Liver (tissue), 9 donors: ENCODE results near the gene IGDCC3. TPM values are rescaled to one million over a fixed set of nuclear protein-coding genes. Genes with fewer than 3 reads are reported as not detected.

Experiments
- DNase-seq: peaks from one replicate; pipeline ENCODE4 v3.0.0-alpha.2; 2017; ENCODE audit warnings: low spot score
- H3K27ac ChIP-seq, 2 donors: one replicate each; pipeline ENCODE4 v1.7.0; 2013; ENCODE audit warnings: inconsistent platforms in 2 of 2, low read length in 2 of 2, control low read depth in 1 of 2, low read depth in 1 of 2, mild to moderate bottlenecking in 1 of 2
- H3K27me3 ChIP-seq, 4 donors: one replicate each; pipeline versions ENCODE4 v1.6.1 to v1.7.0; 2013; ENCODE audit warnings: low read length in 3 of 4, inconsistent platforms in 1 of 4, mild to moderate bottlenecking in 1 of 4, moderate library complexity in 1 of 4; ENCODE audit not compliant: control insufficient read depth in 4 of 4, insufficient read depth in 4 of 4
- H3K36me3 ChIP-seq, 4 donors: one replicate each; pipeline versions ENCODE4 v1.6.1 to v1.7.0; 2013; ENCODE audit warnings: low read length in 3 of 4, mild to moderate bottlenecking in 3 of 4, low read depth in 1 of 4, moderate library complexity in 1 of 4; ENCODE audit not compliant: control insufficient read depth in 4 of 4, insufficient read depth in 3 of 4
- H3K4me1 ChIP-seq, 4 donors: one replicate each; pipeline versions ENCODE4 v1.6.1 to v1.7.0; 2013; ENCODE audit warnings: low read length in 3 of 4, mild to moderate bottlenecking in 3 of 4, moderate library complexity in 1 of 4; ENCODE audit not compliant: control insufficient read depth in 4 of 4, insufficient read depth in 4 of 4
- H3K4me3 ChIP-seq, 3 donors: one replicate each; pipeline versions ENCODE4 v1.6.1 to v1.7.0; 2013; ENCODE audit warnings: low read length in 3 of 3, control low read depth in 1 of 3, low read depth in 1 of 3, mild to moderate bottlenecking in 1 of 3
- H3K9ac ChIP-seq, 2 donors: one replicate each; pipeline ENCODE4 v1.7.0; 2013; ENCODE audit warnings: low read length in 2 of 2, mild to moderate bottlenecking in 2 of 2, moderate library complexity in 2 of 2, control low read depth in 1 of 2, low read depth in 1 of 2
- H3K9me3 ChIP-seq, 4 donors: one replicate each; pipeline versions ENCODE4 v1.6.1 to v1.7.0; 2013; ENCODE audit warnings: low read length in 3 of 4; ENCODE audit not compliant: control insufficient read depth in 4 of 4
- CTCF ChIP-seq: fragments of 150-350 bp; IDR thresholded peaks from 2 replicates; pipeline ENCODE4 v1.5.1; 2017; ENCODE audit warnings: improper control_type of control experiment, low read depth, low read length; ENCODE audit not compliant: missing input control
- EGR1 ChIP-seq, 2 donors: IDR thresholded peaks; 2 replicates each; pipeline ENCODE4 v1.6.1; 2016 to 2018; ENCODE audit warnings: antibody characterized with exemption in 2 of 2, low read depth in 2 of 2
- FOXA2 ChIP-seq: IDR thresholded peaks from 2 replicates; pipeline ENCODE4 v1.6.1; 2016; ENCODE audit warnings: antibody characterized with exemption
- GABPA ChIP-seq, 2 donors: IDR thresholded peaks in 1 of 2; conservative IDR thresholded peaks in 1 of 2; 2 replicates each; pipeline ENCODE4 v1.6.1; 2016; ENCODE audit warnings: antibody characterized with exemption in 2 of 2, mild to moderate bottlenecking in 1 of 2, moderate library complexity in 1 of 2
- HNF4A ChIP-seq, 2 donors: conservative IDR thresholded peaks; 2 replicates each; pipeline ENCODE4 v1.6.1; 2016; ENCODE audit warnings: antibody characterized with exemption in 2 of 2, mild to moderate bottlenecking in 2 of 2
- HNF4G ChIP-seq: IDR thresholded peaks from 2 replicates; pipeline ENCODE4 v1.6.1; 2016; ENCODE audit warnings: antibody characterized with exemption
- JUND ChIP-seq, 2 donors: IDR thresholded peaks; 2 replicates each; pipeline ENCODE4 v1.6.1; 2016; ENCODE audit warnings: antibody characterized with exemption in 2 of 2
- MAX ChIP-seq: IDR thresholded peaks from 2 replicates; pipeline ENCODE4 v1.6.1; 2016; ENCODE audit warnings: antibody characterized with exemption
- NR2F2 ChIP-seq: IDR thresholded peaks from 2 replicates; pipeline ENCODE4 v1.6.1; 2016; ENCODE audit warnings: antibody characterized with exemption
- RAD21 ChIP-seq, 2 donors: IDR thresholded peaks; 2 replicates each; pipeline ENCODE4 v1.6.1; 2016; ENCODE audit warnings: antibody characterized with exemption in 2 of 2, mild to moderate bottlenecking in 2 of 2
- SP1 ChIP-seq: IDR thresholded peaks from 2 replicates; pipeline ENCODE4 v1.6.1; 2018; ENCODE audit warnings: antibody characterized with exemption, mild to moderate bottlenecking
- TAF1 ChIP-seq: conservative IDR thresholded peaks from 2 replicates; pipeline ENCODE4 v1.6.1; 2016; ENCODE audit warnings: antibody characterized with exemption, mild to moderate bottlenecking
- ZBTB33 ChIP-seq: IDR thresholded peaks from 2 replicates; pipeline ENCODE4 v1.6.1; 2016; ENCODE audit warnings: antibody characterized with exemption
- WGBS: extraction: QIAGEN DNeasy Blood & Tissue Kit; methylation state at CpG from one replicate; pipeline ENCODE4 v1.1.7; 2013; 5-methylcytosine and 5-hydroxymethylcytosine counted together
- polyA plus RNA-seq, 2 donors: library from polyadenylated mRNA; stranded (reverse) in 1 of 2; unstranded in 1 of 2; fragments of 200-250 nt in 1 of 2; fragments of >200 nt in 1 of 2; fragmentation: Nextera tagmentation in 1 of 2; extraction: Ambion mirVana in 1 of 2; gene quantifications; one replicate each; pipeline versions ENCODE4 v1.2.1 to v1.2.3, GENCODE V29; 2013 to 2015
- total RNA-seq, 2 donors: library from RNA; depleted of rRNA; stranded (reverse); fragments of >200 nt; gene quantifications; one replicate each; pipeline ENCODE4 v1.2.3, GENCODE V29; 2014
- donor health status: healthy.
- donor health status: healthy.
- donor health status: healthy.
- donor health status: healthy.
- donor health status: healthy.

IGDCC3 gene
- total and polyA plus RNA-seq, 4 donors: 1.5 TPM; not detected in 3

GRCh38 chr15:65426216-65426853 lies 48.5 kb upstream of the IGDCC3 start:
- Histone ChIP-seq H3K4me1 (peaks cover 9 to 15% (median 12%) of the 10 kb centered on the region in 4 donors), H3K9ac (no peak overlapping the region), H3K27ac (no peak overlapping the region), H3K27me3 (no peaks in the 10 kb centered on the region), H3K4me3 (no peak overlapping the region), H3K36me3 (no peaks in the 10 kb centered on the region), H3K9me3 (no peaks in the 10 kb centered on the region)
- peak; percentile 22 for DNase-seq
- 85% methylated on average over 2 of the region's 2 CpGs for WGBS
- no peak for TF ChIP-seq EGR1 (IDR thresholded peaks at IDR 0.05; ENCODE audit: low read depth in 2 of 2)
- no peak for TF ChIP-seq MAX
- TF ChIP-seq HNF4A (conservative IDR thresholded peaks at IDR 0.05): no peak
- no peak for TF ChIP-seq SP1
- TF ChIP-seq CTCF: no peak
- no peak for TF ChIP-seq TAF1
- no peak for TF ChIP-seq FOXA2
- no peak for TF ChIP-seq NR2F2
- TF ChIP-seq GABPA (IDR thresholded peaks at IDR 0.05 in 1 of 2, conservative IDR thresholded peaks at IDR 0.05 in 1 of 2): no peak

GRCh38 chr15:65424683-65425082 lies 46.9 kb upstream of the IGDCC3 start:
- Histone ChIP-seq H3K36me3 (no peaks in the 10 kb centered on the region), H3K4me3 (no peak overlapping the region), H3K4me1 (peaks cover 9 to 19% (median 14%) of the 10 kb centered on the region in 4 donors), H3K27ac (no peak overlapping the region), H3K27me3 (peaks cover 0 to 4% (median 0%) of the 10 kb centered on the region in 4 donors), H3K9me3 (no peaks in the 10 kb centered on the region), H3K9ac (no peak overlapping the region)
- 74% methylated on average over 5 of the region's 5 CpGs for WGBS
- DNase-seq: peak; percentile 44
- TF ChIP-seq ZBTB33: no peak
- TF ChIP-seq HNF4G: no peak

GRCh38 chr15:65423976-65424679 lies 46.3 kb upstream of the IGDCC3 start:
- 93% methylated on average over 9 of the region's 9 CpGs for WGBS
- H3K4me1 ChIP-seq: peaks cover 9 to 19% (median 14%) of the 10 kb centered on the region in 4 donors
- no peak overlapping the region for H3K4me3 ChIP-seq
- peaks cover 0 to 4% (median 0%) of the 10 kb centered on the region in 4 donors for H3K27me3 ChIP-seq
- H3K36me3 ChIP-seq: no peaks in the 10 kb centered on the region
- no peaks in the 10 kb centered on the region for H3K9me3 ChIP-seq
- no peak overlapping the region for H3K9ac ChIP-seq
- no peak overlapping the region for H3K27ac ChIP-seq
- no peak for TF ChIP-seq JUND (IDR thresholded peaks at IDR 0.05)
- no peak for TF ChIP-seq CTCF
- TF ChIP-seq RAD21 (IDR thresholded peaks at IDR 0.05): no peak
- no peak for TF ChIP-seq FOXA2
- TF ChIP-seq TAF1: no peak
- no peak for DNase-seq
